SK-N-SH (cell line): ENCODE measurements around the gene SH3BP1. TPM values are rescaled to one million over a fixed set of nuclear protein-coding genes. Genes with fewer than 3 reads are reported as not detected.
A peak's percentile ranks its signal among the peaks of the same experiment; 100 is the strongest.

Experiments used
- CTCF ChIA-PET: fragments of 300-600, 350-600 bp; formaldehyde crosslinking; extraction: SDS; loops from one replicate; lab custom pipeline; 2021; lab: Yijun Ruan, JAX
- POLR2A ChIA-PET: fragments of 350-600 bp; sonication (Branson Sonifier 250); formaldehyde crosslinking; extraction: SDS; loops from one replicate; lab custom pipeline; 2020; ENCODE audit warnings: antibody characterized with exemption, inconsistent platforms; lab: Yijun Ruan, JAX
- DNase-seq: peaks from one replicate; pipeline ENCODE4 v3.0.0; 2012
- H2AFZ ChIP-seq: fragments of 200-600 bp; sonication (generic); 2 replicates; pipeline ENCODE4 v1.8.1; 2016; ENCODE audit warnings: antibody characterized with exemption, mild to moderate bottlenecking, low read depth
- H3F3A ChIP-seq: fragments of 200-600 bp; sonication (generic); replicated peaks from 2 replicates; pipeline ENCODE3; 2016; ENCODE audit warnings: antibody characterized with exemption, mild to moderate bottlenecking; ENCODE audit not compliant: insufficient read depth
- H3K27ac ChIP-seq, 2 experiments: fragments of 200-500 bp in 1 of 2; fragments of 200-600 bp in 1 of 2; sonication (Bioruptor generic) in 1 of 2; sonication (generic), shearing (Covaris generic) in 1 of 2; 2 replicates each; pipeline versions ENCODE4 v1.5.1 to v1.6.1; 2014 to 2016; ENCODE audit warnings: low read depth in 2 of 2, inconsistent platforms in 1 of 2, low read length in 1 of 2, mild to moderate bottlenecking in 1 of 2, mixed read lengths in 1 of 2
- H3K27me3 ChIP-seq: fragments of 200-600 bp; sonication (generic), shearing (Covaris generic); 2 replicates; pipeline ENCODE4 v1.6.1; 2016; ENCODE audit warnings: mixed run types; ENCODE audit not compliant: insufficient read depth
- H3K36me3 ChIP-seq, 2 experiments: fragments of 200-500 bp in 1 of 2; fragments of 200-600 bp in 1 of 2; sonication (Bioruptor generic) in 1 of 2; sonication (generic) in 1 of 2; replicated peaks in 1 of 2; 2 replicates each; pipeline versions ENCODE3 to v1.5.1; 2014 to 2016; ENCODE audit warnings: low read length in 1 of 2, mild to moderate bottlenecking in 1 of 2; ENCODE audit not compliant: insufficient read depth in 2 of 2, control insufficient read depth in 1 of 2
- H3K4me1 ChIP-seq, 2 experiments: fragments of 200-500 bp in 1 of 2; fragments of 200-600 bp in 1 of 2; sonication (Bioruptor generic) in 1 of 2; sonication (generic), shearing (Covaris generic) in 1 of 2; 2 replicates each; pipeline versions ENCODE4 v1.5.1 to v1.6.1; 2014 to 2016; ENCODE audit warnings: low read depth in 1 of 2, low read length in 1 of 2, mixed run types in 1 of 2; ENCODE audit not compliant: insufficient read depth in 2 of 2, control insufficient read depth in 1 of 2
- H3K4me2 ChIP-seq: fragments of 200-600 bp; sonication (generic), shearing (Covaris generic); 2 replicates; pipeline ENCODE4 v1.6.1; 2017; ENCODE audit warnings: mixed run types
- H3K4me3 ChIP-seq, 2 experiments: fragments of 200-500 bp in 1 of 2; fragments of 200-600 bp in 1 of 2; sonication (Bioruptor generic) in 1 of 2; sonication (generic), shearing (Covaris generic) in 1 of 2; 2 replicates each; pipeline versions ENCODE4 v1.5.1 to v1.8.1; 2014 to 2016; ENCODE audit warnings: low read depth in 2 of 2, inconsistent platforms in 1 of 2, low read length in 1 of 2, mild to moderate bottlenecking in 1 of 2, mixed read lengths in 1 of 2, moderate library complexity in 1 of 2
- H3K79me2 ChIP-seq: fragments of 200-600 bp; sonication (generic); 2 replicates; pipeline ENCODE4 v1.8.1; 2017; ENCODE audit warnings: mild to moderate bottlenecking; ENCODE audit not compliant: insufficient read depth
- H3K9ac ChIP-seq: fragments of 200-600 bp; sonication (generic); 2 replicates; pipeline ENCODE4 v1.6.1; 2017; ENCODE audit warnings: mixed run types
- H3K9me2 ChIP-seq: fragments of 200-600 bp; sonication (generic); 2 replicates; pipeline ENCODE4 v1.6.1; 2017; ENCODE audit warnings: mixed run types
- H3K9me3 ChIP-seq: fragments of 200-600 bp; sonication (generic); 2 replicates; pipeline ENCODE4 v1.6.1; 2017; ENCODE audit warnings: mixed run types, mild to moderate bottlenecking, moderate library complexity
- H4K20me1 ChIP-seq: fragments of 200-600 bp; sonication (generic); 2 replicates; pipeline ENCODE4 v1.6.1; 2017; ENCODE audit warnings: mild to moderate bottlenecking, mixed run types; ENCODE audit not compliant: insufficient read depth
- CHD2 ChIP-seq: fragments of 150-350 bp; IDR thresholded peaks from 2 replicates; pipeline ENCODE4 v1.6.1; 2018; ENCODE audit warnings: low read length; ENCODE audit not compliant: partially characterized antibody
- ELF1 ChIP-seq: IDR thresholded peaks from 2 replicates; pipeline ENCODE4 v1.4.0; 2012
- EP300 ChIP-seq, 2 experiments: IDR thresholded peaks; 2 replicates each; pipeline versions ENCODE4 v1.4.0 to v1.6.1; 2012; ENCODE audit warnings: borderline replicate concordance in 1 of 2, low read depth in 1 of 2, low read length in 1 of 2
- FOSL2 ChIP-seq: IDR thresholded peaks from 2 replicates; pipeline ENCODE4 v1.4.0; 2012; ENCODE audit warnings: low read depth, mild to moderate bottlenecking, moderate library complexity, borderline replicate concordance
- FOXJ3 ChIP-seq: sonication (generic); formaldehyde crosslinking; IDR thresholded peaks from 2 replicates; pipeline ENCODE4 v1.5.1; 2020; ENCODE audit warnings: mild to moderate bottlenecking, missing genetic modification reagents
- GABPA ChIP-seq: IDR thresholded peaks from 2 replicates; pipeline ENCODE4 v1.4.0; 2012; ENCODE audit warnings: low read depth, mild to moderate bottlenecking
- JUND ChIP-seq: IDR thresholded peaks from 2 replicates; pipeline ENCODE4 v1.4.0; 2012
- MEF2A ChIP-seq: IDR thresholded peaks from 2 replicates; pipeline ENCODE4 v1.4.0; 2012; ENCODE audit warnings: low read depth, borderline replicate concordance
- MXI1 ChIP-seq: IDR thresholded peaks from 2 replicates; pipeline ENCODE4 v1.6.1; 2012; ENCODE audit warnings: mild to moderate bottlenecking, low read depth, low read length, improper control_type of control experiment
- NRF1 ChIP-seq: IDR thresholded peaks from 2 replicates; pipeline ENCODE4 v1.6.1; 2012; ENCODE audit warnings: low read depth, mild to moderate bottlenecking, low read length
- PBX3 ChIP-seq: IDR thresholded peaks from 2 replicates; pipeline ENCODE4; 2012
- RCOR1 ChIP-seq: fragments of 150-350 bp; IDR thresholded peaks from 2 replicates; pipeline ENCODE4 v1.6.1; 2017; ENCODE audit warnings: antibody characterized with exemption, low read length
- RXRA ChIP-seq: IDR thresholded peaks from 2 replicates; pipeline ENCODE4 v1.4.0; 2012; ENCODE audit warnings: low read depth, mild to moderate bottlenecking, borderline replicate concordance
- SMC3 ChIP-seq: IDR thresholded peaks from 2 replicates; pipeline ENCODE4 v1.6.1; 2012; ENCODE audit warnings: low read depth, low read length, improper control_type of control experiment
- TAF1 ChIP-seq: IDR thresholded peaks from 2 replicates; pipeline ENCODE4 v1.6.1; 2012; ENCODE audit warnings: low read depth, mild to moderate bottlenecking, low read length, moderate library complexity, borderline replicate concordance
- TCF12 ChIP-seq: IDR thresholded peaks from 2 replicates; pipeline ENCODE4 v1.4.0; 2012
- YY1 ChIP-seq: IDR thresholded peaks from 2 replicates; pipeline ENCODE4 v1.4.0; 2012; ENCODE audit warnings: low read depth, mild to moderate bottlenecking
- WGBS: methylation state at CpG from one replicate; pipeline ENCODE4 v1.1.6; 2017; ENCODE audit warnings: low lambda C conversion rate; 5-methylcytosine and 5-hydroxymethylcytosine counted together
- polyA plus RNA-seq, 3 experiments: library from polyadenylated mRNA; depleted of rRNA; stranded (reverse); fragments of >200 nt; gene quantifications; 2 replicates each; pipeline ENCODE4 v1.2.3, GENCODE V29; 2012
- TF ChIP-seq, protein P1 (sequence below): IDR thresholded peaks from 2 replicates; pipeline ENCODE4 v1.6.1; 2012; ENCODE audit warnings: mild to moderate bottlenecking, low read depth, low read length, moderate library complexity
- TF ChIP-seq, protein P2 (sequence below): IDR thresholded peaks from 2 replicates; pipeline ENCODE4 v1.4.0; 2012; ENCODE audit warnings: low read depth

Gene SH3BP1
- polyA plus RNA-seq, 1 of the 3 experiments (the other 2 are of a cell fraction), result 8.9 TPM

DNA sequence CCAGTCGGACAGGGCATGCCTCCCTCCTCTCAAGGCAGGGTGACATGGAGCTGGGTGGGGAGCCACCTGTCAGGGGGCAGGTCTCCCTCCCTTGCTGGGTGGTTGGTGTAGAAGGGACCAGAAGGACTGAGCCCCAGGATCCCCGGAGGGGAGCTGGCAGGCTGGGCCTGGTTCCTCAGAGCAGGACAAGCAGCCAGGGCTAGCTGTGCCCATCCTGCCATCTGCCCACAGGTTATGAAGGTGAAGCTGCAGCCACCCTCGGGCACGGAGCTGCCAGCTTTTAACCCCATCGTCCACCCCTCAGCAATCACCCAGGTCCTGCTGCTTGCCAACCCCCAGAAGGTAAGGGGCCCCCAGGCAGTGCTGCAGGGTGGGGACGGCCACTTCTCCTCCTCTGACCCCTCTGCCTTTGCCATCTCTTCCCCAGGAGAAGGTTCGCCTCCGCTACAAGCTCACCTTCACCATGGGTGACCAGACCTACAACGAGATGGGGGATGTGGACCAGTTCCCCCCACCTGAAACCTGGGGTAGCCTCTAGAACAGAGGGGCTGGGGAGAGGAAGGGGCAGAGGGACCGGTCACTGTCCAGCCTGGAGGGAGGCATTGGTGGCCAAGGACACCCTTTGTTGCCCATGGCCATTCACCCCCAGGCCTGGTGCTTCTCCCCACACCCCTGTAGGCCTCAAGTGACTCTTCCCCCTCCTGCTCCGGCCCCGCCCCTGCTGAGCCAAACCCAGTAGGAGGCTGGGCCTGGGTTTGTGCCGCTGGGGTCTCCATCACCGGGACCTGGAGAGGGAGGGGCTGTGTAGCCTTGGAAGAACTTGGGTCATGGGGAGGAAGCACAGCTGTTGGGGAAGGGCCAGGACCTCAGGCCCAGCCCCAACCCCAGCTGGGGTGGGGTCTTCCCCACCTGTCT, 7.0 kb upstream of the SH3BP1 start:
- Histone ChIP-seq H3K27ac (peak overlapping the region; percentile 69 to 98; a peak in 3 of 4 replicates), H3F3A (peaks cover 14% of the 10 kb centered on the region), H3K9me2 (no peaks in the 10 kb centered on the region), H3K9ac (no peak overlapping the region), H3K79me2 (no peaks in the 10 kb centered on the region), H4K20me1 (no peaks in the 10 kb centered on the region), H3K4me3 (no peak overlapping the region), H3K4me1 (peaks cover 23 to 49% of the 10 kb centered on the region in 2 experiments), H3K9me3 (no peaks in the 10 kb centered on the region), H3K4me2 (0 out of 2 replicates have a peak overlapping the region, but pooled peaks have one; percentile 71), H3K36me3 (peaks cover 0 to 22% of the 10 kb centered on the region in 2 experiments), H3K27me3 (no peaks in the 10 kb centered on the region), H2AFZ (no peak overlapping the region)
- no peak for DNase-seq
- CTCF ChIA-PET, result interaction anchor here (0.7 to 34.3 kb wide), 14 partner anchors 7 to 160 kb away, joined by 3 to 898 read pairs (median 8); partner anchors contain the start of genes LGALS1, NOL12 and PDXP
- POLR2A ChIA-PET, result interaction anchor here (1.1 to 2.3 kb wide), 3 partner anchors 11 to 24 kb away, joined by 4 to 16 read pairs (median 9); partner anchors contain the start of gene GGA1
- WGBS, result 89% methylated on average over 3 of the region's 14 CpGs
- TF ChIP-seq GABPA (no peak), CHD2 (no peak), EP300 (IDR thresholded peaks at IDR 0.05; ENCODE audit: borderline replicate concordance in 1 of 2, low read depth in 1 of 2, low read length in 1 of 2) (no peak), ELF1 (no peak), NRF1 (no peak), TCF12 (no peak), RCOR1 (no peak), FOXJ3 (no peak), JUND (no peak), MXI1 (no peak)

DNA sequence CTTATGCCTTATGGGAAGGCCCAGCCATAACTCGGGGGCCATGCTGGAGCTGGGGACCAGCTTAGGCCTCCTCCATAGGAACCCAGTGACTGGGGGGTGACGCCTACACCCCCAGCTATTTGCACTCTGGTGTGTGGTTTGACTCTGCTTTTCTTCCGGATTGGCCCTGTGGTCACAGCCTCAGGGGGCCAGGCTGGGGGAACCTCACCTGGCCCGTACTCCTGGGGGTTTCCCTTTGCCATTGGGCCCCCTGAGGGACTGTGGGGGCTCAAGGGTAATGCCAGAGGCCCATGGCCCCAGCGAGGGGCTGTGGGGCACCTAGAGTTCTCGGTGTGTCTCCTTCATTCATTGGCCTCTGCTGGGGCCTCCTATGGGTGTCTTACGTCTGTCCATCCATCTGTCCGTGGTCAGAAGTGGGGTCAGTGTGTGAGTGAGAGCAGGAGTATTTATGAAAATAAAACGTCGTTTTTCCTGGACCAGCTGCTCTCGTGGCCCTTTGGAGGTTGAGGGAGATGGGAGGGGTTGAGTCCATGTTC, 6.3 kb upstream of the SH3BP1 start:
- H3K9ac ChIP-seq, result 0 out of 2 replicates have a peak overlapping the region, but pooled peaks have one; percentile 44

More for the DNA sequence above, 6.3 kb upstream of the SH3BP1 start:
- DNase-seq, result no peak
- Histone ChIP-seq H3K27ac (peak overlapping the region; percentile 69 to 98), H2AFZ (peak overlapping the region; percentile 45; the same call in 1 of the 2 replicates), H4K20me1 (no peaks in the 10 kb centered on the region), H3K27me3 (no peaks in the 10 kb centered on the region), H3K4me3 (no peak overlapping the region), H3K79me2 (no peaks in the 10 kb centered on the region), H3K36me3 (peaks cover 0 to 19% of the 10 kb centered on the region in 2 experiments), H3F3A (peaks cover 14% of the 10 kb centered on the region), H3K9me2 (no peaks in the 10 kb centered on the region), H3K9me3 (no peaks in the 10 kb centered on the region), H3K4me1 (peaks cover 23 to 49% of the 10 kb centered on the region in 2 experiments), H3K4me2 (peak overlapping the region; percentile 71; the same call in 1 of the 2 replicates)
- CTCF ChIA-PET, result interaction anchor here (1.0 to 34.3 kb wide), 15 partner anchors 8 to 159 kb away, joined by 3 to 898 read pairs (median 7); partner anchors contain the start of genes LGALS1, NOL12 and PDXP
- WGBS, result 32% methylated on average over 6 of the region's 11 CpGs
- TF ChIP-seq MXI1 (no peak), EP300 (IDR thresholded peaks at IDR 0.05; ENCODE audit: borderline replicate concordance in 1 of 2, low read depth in 1 of 2, low read length in 1 of 2) (no peak), MEF2A (no peak), RXRA (no peak), PBX3 (no peak), FOSL2 (no peak), SMC3 (no peak), TAF1 (no peak), YY1 (no peak)
- TF ChIP-seq, protein P1, sequence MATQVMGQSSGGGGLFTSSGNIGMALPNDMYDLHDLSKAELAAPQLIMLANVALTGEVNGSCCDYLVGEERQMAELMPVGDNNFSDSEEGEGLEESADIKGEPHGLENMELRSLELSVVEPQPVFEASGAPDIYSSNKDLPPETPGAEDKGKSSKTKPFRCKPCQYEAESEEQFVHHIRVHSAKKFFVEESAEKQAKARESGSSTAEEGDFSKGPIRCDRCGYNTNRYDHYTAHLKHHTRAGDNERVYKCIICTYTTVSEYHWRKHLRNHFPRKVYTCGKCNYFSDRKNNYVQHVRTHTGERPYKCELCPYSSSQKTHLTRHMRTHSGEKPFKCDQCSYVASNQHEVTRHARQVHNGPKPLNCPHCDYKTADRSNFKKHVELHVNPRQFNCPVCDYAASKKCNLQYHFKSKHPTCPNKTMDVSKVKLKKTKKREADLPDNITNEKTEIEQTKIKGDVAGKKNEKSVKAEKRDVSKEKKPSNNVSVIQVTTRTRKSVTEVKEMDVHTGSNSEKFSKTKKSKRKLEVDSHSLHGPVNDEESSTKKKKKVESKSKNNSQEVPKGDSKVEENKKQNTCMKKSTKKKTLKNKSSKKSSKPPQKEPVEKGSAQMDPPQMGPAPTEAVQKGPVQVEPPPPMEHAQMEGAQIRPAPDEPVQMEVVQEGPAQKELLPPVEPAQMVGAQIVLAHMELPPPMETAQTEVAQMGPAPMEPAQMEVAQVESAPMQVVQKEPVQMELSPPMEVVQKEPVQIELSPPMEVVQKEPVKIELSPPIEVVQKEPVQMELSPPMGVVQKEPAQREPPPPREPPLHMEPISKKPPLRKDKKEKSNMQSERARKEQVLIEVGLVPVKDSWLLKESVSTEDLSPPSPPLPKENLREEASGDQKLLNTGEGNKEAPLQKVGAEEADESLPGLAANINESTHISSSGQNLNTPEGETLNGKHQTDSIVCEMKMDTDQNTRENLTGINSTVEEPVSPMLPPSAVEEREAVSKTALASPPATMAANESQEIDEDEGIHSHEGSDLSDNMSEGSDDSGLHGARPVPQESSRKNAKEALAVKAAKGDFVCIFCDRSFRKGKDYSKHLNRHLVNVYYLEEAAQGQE, result no peak
- TF ChIP-seq, protein P2, sequence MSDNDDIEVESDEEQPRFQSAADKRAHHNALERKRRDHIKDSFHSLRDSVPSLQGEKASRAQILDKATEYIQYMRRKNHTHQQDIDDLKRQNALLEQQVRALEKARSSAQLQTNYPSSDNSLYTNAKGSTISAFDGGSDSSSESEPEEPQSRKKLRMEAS, result no peak
- POLR2A ChIA-PET, result interaction anchor here (0.6 to 2.3 kb wide), 6 partner anchors 8 to 48 kb away, joined by 3 to 16 read pairs (median 7); partner anchors contain the start of gene GGA1
